GM23338 (cell line): ENCODE results near the gene GDI2. TPM values are rescaled to one million over a fixed set of nuclear protein-coding genes. Genes with fewer than 3 reads are reported as not detected.
A peak's percentile ranks its signal among the peaks of the same experiment; 100 is the strongest.

ENCODE experiments used
- ATAC-seq: fragments of 200-7000 bp; cut with Tn5 transposase; 3 replicates; pipeline ENCODE4 v1.9.1; 2020
- DNase-seq: peaks from one replicate; pipeline ENCODE4 v3.0.0-alpha.2; 2015; ENCODE audit warnings: low spot score
- H2AFZ ChIP-seq: fragments of 200-600 bp; sonication (generic); 2 replicates; pipeline ENCODE4 v1.8.0; 2016; ENCODE audit warnings: antibody characterized with exemption, mild to moderate bottlenecking, moderate library complexity
- H3F3A ChIP-seq: fragments of 200-600 bp; sonication (generic); replicated peaks from 2 replicates; pipeline ENCODE4 v1.8.0; 2017; ENCODE audit warnings: antibody characterized with exemption, mixed run types, low read depth
- H3K27ac ChIP-seq: fragments of 200-600 bp; sonication (generic); 2 replicates; pipeline ENCODE4 v1.6.1; 2016; ENCODE audit warnings: low read depth
- H3K27me3 ChIP-seq: fragments of 200-600 bp; sonication (generic); 2 replicates; pipeline ENCODE4 v1.8.0; 2016; ENCODE audit warnings: mild to moderate bottlenecking, mixed run types, moderate library complexity; ENCODE audit not compliant: insufficient read depth
- H3K36me3 ChIP-seq: fragments of 200-600 bp; sonication (generic); 2 replicates; pipeline ENCODE4 v1.8.0; 2016; ENCODE audit warnings: mild to moderate bottlenecking; ENCODE audit not compliant: insufficient read depth
- H3K4me1 ChIP-seq: fragments of 200-600 bp; sonication (generic); 2 replicates; pipeline ENCODE4 v1.8.0; 2016; ENCODE audit warnings: mild to moderate bottlenecking, moderate library complexity; ENCODE audit not compliant: insufficient read depth
- H3K4me2 ChIP-seq: fragments of 200-600 bp; sonication (generic); 2 replicates; pipeline ENCODE4 v1.7.1; 2017; ENCODE audit warnings: mixed run types
- H3K4me3 ChIP-seq: fragments of 200-600 bp; sonication (generic); 2 replicates; pipeline ENCODE4 v1.6.1; 2016; ENCODE audit warnings: mixed run types
- H3K79me2 ChIP-seq: fragments of 200-600 bp; sonication (generic); replicated peaks from 2 replicates; pipeline ENCODE4 v1.8.0; 2017; ENCODE audit warnings: mild to moderate bottlenecking; ENCODE audit not compliant: insufficient read depth
- H3K9me2 ChIP-seq: fragments of 200-600 bp; sonication (generic); 2 replicates; pipeline ENCODE4 v1.8.0; 2017; ENCODE audit not compliant: insufficient read depth
- H4K20me1 ChIP-seq: fragments of 200-600 bp; sonication (generic); replicated peaks from 2 replicates; pipeline ENCODE4 v1.8.0; 2017; ENCODE audit warnings: mild to moderate bottlenecking; ENCODE audit not compliant: insufficient read depth
- H3K27ac Mint-ChIP-seq: 2 replicates; pipeline ENCODE4 v1.8.0; 2020; ENCODE audit warnings: inconsistent platforms, mild to moderate bottlenecking, moderate library complexity, mixed read lengths
- H3K27me3 Mint-ChIP-seq: 3 replicates; pipeline ENCODE4 v1.8.0; 2022; ENCODE audit warnings: low read depth, mild to moderate bottlenecking, moderate library complexity, mixed read lengths, inconsistent platforms; ENCODE audit not compliant: insufficient read depth, poor library complexity
- H3K36me3 Mint-ChIP-seq: 3 replicates; pipeline ENCODE4 v1.8.0; 2021; ENCODE audit warnings: low read depth, mild to moderate bottlenecking, inconsistent platforms, moderate library complexity, mixed read lengths
- H3K4me1 Mint-ChIP-seq: 3 replicates; pipeline ENCODE4 v1.8.0; 2020; ENCODE audit warnings: mild to moderate bottlenecking, inconsistent platforms, mixed read lengths
- H3K4me3 Mint-ChIP-seq: 3 replicates; pipeline ENCODE4 v1.8.0; 2021; ENCODE audit warnings: moderate library complexity, mild to moderate bottlenecking, inconsistent platforms, mixed read lengths
- H3K9me3 Mint-ChIP-seq: 3 replicates; pipeline ENCODE4 v1.8.0; 2020; ENCODE audit warnings: moderate library complexity, mild to moderate bottlenecking, inconsistent platforms, mixed read lengths
- CREB1 ChIP-seq: fragments of 250-450 bp; sonication (Bioruptor Pico); IDR thresholded peaks from 2 replicates; pipeline ENCODE4 v1.5.0; 2020; ENCODE audit warnings: low read depth, mild to moderate bottlenecking, moderate library complexity
- EZH2 ChIP-seq: fragments of 200-600 bp; sonication (generic); IDR thresholded peaks from one replicate; pipeline ENCODE4 v1.8.0; 2017; ENCODE audit warnings: antibody characterized with exemption, mild to moderate bottlenecking, low read depth; ENCODE audit not compliant: unreplicated experiment
- EZH2phosphoT487 ChIP-seq: fragments of 200-600 bp; sonication (generic); IDR thresholded peaks from one replicate; pipeline ENCODE4 v1.8.1; 2018; ENCODE audit warnings: antibody characterized with exemption; ENCODE audit not compliant: unreplicated experiment
- JUNB ChIP-seq: IDR thresholded peaks from one replicate; pipeline ENCODE4 v1.6.1; 2016; ENCODE audit warnings: antibody characterized with exemption; ENCODE audit not compliant: unreplicated experiment
- NANOG ChIP-seq: IDR thresholded peaks from 2 replicates; pipeline ENCODE4 v1.6.1; 2016; ENCODE audit warnings: antibody characterized with exemption, borderline replicate concordance
- STAT1 ChIP-seq: IDR thresholded peaks from one replicate; pipeline ENCODE4 v1.6.1; 2016; ENCODE audit warnings: antibody characterized with exemption; ENCODE audit not compliant: unreplicated experiment
- polyA plus RNA-seq: library from polyadenylated mRNA; unstranded; fragments of >200 nt; fragmentation: Nextera tagmentation; extraction: Ambion mirVana; gene quantifications from 2 replicates; pipeline ENCODE4 v1.2.1, GENCODE V29; 2016
- total RNA-seq: library from RNA; depleted of rRNA; stranded (reverse); fragments of >200 nt; shearing (Covaris generic); gene quantifications from 2 replicates; pipeline ENCODE4 v1.2.3, GENCODE V29; 2014
- TF ChIP-seq, protein P1 (sequence below): IDR thresholded peaks from one replicate; pipeline ENCODE4 v1.6.1; 2018; ENCODE audit warnings: antibody characterized with exemption; ENCODE audit not compliant: unreplicated experiment
- TF ChIP-seq, protein P2 (sequence below), 2 experiments: fragments of 200-600 bp in 1 of 2; sonication (generic) in 1 of 2; conservative IDR thresholded peaks; 2 replicates each; pipeline versions ENCODE4 v1.5.1 to v1.6.1; 2016 to 2017; ENCODE audit warnings: antibody characterized with exemption in 2 of 2, low read depth in 2 of 2, mild to moderate bottlenecking in 2 of 2, moderate library complexity in 1 of 2
- TF ChIP-seq, protein P3 (sequence below): IDR thresholded peaks from 2 replicates; pipeline ENCODE4 v1.6.1; 2016; ENCODE audit warnings: antibody characterized with exemption
- TF ChIP-seq, protein P4 (sequence below): fragments of 250-450 bp; sonication (Bioruptor Pico); IDR thresholded peaks from 2 replicates; pipeline ENCODE4 v1.5.0; 2020; ENCODE audit warnings: mild to moderate bottlenecking, moderate library complexity

The GDI2 gene
- total and polyA plus RNA-seq, 2 experiments from 2014 or later, result 269 to 505 TPM

DNA sequence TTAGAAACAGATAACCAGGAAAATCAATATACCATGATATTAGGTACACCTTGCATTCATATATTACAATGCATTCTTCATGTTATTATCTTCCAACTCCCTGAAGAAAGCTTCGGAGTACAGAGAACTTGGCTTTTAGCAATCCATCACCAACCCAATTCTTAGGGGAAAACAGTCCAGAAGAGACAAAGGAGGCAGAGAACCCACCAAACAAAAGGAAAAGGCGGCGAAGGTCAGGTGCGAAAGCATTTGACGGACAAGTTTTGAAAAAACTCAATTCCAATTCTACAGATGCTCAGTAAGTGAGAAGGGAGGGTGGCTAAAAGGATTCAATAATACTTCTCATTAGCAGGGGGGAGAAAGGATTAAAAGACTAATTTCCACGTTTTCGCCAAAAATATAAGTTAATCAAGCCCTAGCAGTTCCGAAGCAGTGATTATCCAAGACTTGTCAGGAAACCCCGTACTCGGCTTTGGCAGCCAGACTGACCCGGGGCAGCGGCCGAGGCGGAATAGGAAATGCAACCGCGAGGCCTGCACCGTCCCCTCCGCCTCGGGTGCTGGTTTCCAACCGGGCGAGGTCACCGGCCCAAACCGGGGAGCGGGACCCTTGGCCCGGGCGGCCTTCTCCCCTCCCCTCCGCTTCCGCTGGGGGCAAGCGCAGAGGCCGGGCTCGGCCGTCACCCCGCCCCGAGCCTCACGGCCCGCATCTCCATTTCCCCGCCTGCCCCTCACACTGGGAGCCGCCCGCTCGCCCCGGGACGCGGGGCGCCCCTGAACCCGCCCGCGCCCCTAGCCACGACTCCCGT lies 747 bp downstream of the GDI2 start:
- H3K4me2 ChIP-seq, result peak overlapping the region; percentile 87
- Mint-ChIP-seq H3K27me3 (peaks cover 6% of the 10 kb centered on the region), H3K4me3 (peak overlapping the region; percentile 90), H3K4me1 (peaks cover 28% of the 10 kb centered on the region), H3K27ac (peak overlapping the region; percentile 94), H3K9me3 (no peaks in the 10 kb centered on the region), H3K36me3 (peaks cover 25% of the 10 kb centered on the region)
- H2AFZ ChIP-seq, result no peak overlapping the region
- no peaks in the 10 kb centered on the region; the same call in 1 of the 2 replicates for H3K9me2 ChIP-seq
- H4K20me1 ChIP-seq, result peaks cover 41% of the 10 kb centered on the region
- DNase-seq (peak; percentile 59), ATAC-seq (peak; percentile 70)
- H3F3A ChIP-seq, result no peaks in the 10 kb centered on the region
- peaks cover 25% of the 10 kb centered on the region for H3K4me1 ChIP-seq
- TF ChIP-seq, protein P1, sequence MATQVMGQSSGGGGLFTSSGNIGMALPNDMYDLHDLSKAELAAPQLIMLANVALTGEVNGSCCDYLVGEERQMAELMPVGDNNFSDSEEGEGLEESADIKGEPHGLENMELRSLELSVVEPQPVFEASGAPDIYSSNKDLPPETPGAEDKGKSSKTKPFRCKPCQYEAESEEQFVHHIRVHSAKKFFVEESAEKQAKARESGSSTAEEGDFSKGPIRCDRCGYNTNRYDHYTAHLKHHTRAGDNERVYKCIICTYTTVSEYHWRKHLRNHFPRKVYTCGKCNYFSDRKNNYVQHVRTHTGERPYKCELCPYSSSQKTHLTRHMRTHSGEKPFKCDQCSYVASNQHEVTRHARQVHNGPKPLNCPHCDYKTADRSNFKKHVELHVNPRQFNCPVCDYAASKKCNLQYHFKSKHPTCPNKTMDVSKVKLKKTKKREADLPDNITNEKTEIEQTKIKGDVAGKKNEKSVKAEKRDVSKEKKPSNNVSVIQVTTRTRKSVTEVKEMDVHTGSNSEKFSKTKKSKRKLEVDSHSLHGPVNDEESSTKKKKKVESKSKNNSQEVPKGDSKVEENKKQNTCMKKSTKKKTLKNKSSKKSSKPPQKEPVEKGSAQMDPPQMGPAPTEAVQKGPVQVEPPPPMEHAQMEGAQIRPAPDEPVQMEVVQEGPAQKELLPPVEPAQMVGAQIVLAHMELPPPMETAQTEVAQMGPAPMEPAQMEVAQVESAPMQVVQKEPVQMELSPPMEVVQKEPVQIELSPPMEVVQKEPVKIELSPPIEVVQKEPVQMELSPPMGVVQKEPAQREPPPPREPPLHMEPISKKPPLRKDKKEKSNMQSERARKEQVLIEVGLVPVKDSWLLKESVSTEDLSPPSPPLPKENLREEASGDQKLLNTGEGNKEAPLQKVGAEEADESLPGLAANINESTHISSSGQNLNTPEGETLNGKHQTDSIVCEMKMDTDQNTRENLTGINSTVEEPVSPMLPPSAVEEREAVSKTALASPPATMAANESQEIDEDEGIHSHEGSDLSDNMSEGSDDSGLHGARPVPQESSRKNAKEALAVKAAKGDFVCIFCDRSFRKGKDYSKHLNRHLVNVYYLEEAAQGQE, result no peak
- TF ChIP-seq, protein P2, sequence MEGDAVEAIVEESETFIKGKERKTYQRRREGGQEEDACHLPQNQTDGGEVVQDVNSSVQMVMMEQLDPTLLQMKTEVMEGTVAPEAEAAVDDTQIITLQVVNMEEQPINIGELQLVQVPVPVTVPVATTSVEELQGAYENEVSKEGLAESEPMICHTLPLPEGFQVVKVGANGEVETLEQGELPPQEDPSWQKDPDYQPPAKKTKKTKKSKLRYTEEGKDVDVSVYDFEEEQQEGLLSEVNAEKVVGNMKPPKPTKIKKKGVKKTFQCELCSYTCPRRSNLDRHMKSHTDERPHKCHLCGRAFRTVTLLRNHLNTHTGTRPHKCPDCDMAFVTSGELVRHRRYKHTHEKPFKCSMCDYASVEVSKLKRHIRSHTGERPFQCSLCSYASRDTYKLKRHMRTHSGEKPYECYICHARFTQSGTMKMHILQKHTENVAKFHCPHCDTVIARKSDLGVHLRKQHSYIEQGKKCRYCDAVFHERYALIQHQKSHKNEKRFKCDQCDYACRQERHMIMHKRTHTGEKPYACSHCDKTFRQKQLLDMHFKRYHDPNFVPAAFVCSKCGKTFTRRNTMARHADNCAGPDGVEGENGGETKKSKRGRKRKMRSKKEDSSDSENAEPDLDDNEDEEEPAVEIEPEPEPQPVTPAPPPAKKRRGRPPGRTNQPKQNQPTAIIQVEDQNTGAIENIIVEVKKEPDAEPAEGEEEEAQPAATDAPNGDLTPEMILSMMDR (conservative IDR thresholded peaks at IDR 0.05; ENCODE audit: low read depth in 2 of 2), result no peak
- TF ChIP-seq, protein P3, sequence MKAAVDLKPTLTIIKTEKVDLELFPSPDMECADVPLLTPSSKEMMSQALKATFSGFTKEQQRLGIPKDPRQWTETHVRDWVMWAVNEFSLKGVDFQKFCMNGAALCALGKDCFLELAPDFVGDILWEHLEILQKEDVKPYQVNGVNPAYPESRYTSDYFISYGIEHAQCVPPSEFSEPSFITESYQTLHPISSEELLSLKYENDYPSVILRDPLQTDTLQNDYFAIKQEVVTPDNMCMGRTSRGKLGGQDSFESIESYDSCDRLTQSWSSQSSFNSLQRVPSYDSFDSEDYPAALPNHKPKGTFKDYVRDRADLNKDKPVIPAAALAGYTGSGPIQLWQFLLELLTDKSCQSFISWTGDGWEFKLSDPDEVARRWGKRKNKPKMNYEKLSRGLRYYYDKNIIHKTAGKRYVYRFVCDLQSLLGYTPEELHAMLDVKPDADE, result no peak
- no peak for TF ChIP-seq EZH2phosphoT487
- no peak for TF ChIP-seq JUNB
- no peak for TF ChIP-seq CREB1 (CRISPR knock-in tag)
- no peak for TF ChIP-seq EZH2
- TF ChIP-seq STAT1, result no peak
- no peak for TF ChIP-seq NANOG
- TF ChIP-seq, protein P4, sequence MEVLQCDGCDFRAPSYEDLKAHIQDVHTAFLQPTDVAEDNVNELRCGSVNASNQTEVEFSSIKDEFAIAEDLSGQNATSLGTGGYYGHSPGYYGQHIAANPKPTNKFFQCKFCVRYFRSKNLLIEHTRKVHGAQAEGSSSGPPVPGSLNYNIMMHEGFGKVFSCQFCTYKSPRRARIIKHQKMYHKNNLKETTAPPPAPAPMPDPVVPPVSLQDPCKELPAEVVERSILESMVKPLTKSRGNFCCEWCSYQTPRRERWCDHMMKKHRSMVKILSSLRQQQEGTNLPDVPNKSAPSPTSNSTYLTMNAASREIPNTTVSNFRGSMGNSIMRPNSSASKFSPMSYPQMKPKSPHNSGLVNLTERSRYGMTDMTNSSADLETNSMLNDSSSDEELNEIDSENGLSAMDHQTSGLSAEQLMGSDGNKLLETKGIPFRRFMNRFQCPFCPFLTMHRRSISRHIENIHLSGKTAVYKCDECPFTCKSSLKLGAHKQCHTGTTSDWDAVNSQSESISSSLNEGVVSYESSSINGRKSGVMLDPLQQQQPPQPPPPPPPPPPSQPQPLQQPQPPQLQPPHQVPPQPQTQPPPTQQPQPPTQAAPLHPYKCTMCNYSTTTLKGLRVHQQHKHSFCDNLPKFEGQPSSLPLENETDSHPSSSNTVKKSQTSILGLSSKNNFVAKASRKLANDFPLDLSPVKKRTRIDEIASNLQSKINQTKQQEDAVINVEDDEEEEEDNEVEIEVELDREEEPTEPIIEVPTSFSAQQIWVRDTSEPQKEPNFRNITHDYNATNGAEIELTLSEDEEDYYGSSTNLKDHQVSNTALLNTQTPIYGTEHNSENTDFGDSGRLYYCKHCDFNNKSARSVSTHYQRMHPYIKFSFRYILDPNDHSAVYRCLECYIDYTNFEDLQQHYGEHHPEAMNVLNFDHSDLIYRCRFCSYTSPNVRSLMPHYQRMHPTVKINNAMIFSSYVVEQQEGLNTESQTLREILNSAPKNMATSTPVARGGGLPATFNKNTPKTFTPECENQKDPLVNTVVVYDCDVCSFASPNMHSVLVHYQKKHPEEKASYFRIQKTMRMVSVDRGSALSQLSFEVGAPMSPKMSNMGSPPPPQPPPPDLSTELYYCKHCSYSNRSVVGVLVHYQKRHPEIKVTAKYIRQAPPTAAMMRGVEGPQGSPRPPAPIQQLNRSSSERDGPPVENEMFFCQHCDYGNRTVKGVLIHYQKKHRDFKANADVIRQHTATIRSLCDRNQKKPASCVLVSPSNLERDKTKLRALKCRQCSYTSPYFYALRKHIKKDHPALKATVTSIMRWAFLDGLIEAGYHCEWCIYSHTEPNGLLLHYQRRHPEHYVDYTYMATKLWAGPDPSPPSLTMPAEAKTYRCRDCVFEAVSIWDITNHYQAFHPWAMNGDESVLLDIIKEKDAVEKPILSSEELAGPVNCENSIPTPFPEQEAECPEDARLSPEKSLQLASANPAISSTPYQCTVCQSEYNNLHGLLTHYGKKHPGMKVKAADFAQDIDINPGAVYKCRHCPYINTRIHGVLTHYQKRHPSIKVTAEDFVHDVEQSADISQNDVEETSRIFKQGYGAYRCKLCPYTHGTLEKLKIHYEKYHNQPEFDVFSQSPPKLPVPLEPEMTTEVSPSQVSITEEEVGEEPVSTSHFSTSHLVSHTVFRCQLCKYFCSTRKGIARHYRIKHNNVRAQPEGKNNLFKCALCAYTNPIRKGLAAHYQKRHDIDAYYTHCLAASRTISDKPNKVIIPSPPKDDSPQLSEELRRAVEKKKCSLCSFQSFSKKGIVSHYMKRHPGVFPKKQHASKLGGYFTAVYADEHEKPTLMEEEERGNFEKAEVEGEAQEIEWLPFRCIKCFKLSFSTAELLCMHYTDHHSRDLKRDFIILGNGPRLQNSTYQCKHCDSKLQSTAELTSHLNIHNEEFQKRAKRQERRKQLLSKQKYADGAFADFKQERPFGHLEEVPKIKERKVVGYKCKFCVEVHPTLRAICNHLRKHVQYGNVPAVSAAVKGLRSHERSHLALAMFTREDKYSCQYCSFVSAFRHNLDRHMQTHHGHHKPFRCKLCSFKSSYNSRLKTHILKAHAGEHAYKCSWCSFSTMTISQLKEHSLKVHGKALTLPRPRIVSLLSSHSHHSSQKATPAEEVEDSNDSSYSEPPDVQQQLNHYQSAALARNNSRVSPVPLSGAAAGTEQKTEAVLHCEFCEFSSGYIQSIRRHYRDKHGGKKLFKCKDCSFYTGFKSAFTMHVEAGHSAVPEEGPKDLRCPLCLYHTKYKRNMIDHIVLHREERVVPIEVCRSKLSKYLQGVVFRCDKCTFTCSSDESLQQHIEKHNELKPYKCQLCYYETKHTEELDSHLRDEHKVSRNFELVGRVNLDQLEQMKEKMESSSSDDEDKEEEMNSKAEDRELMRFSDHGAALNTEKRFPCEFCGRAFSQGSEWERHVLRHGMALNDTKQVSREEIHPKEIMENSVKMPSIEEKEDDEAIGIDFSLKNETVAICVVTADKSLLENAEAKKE, result no peak
- H3K4me3 ChIP-seq, result peak overlapping the region; percentile 73
- no peaks in the 10 kb centered on the region for H3K36me3 ChIP-seq
- H3K79me2 ChIP-seq, result peaks cover 65% of the 10 kb centered on the region
- peak overlapping the region; percentile 99 for H3K27ac ChIP-seq
- H3K27me3 ChIP-seq, result no peaks in the 10 kb centered on the region
